Endothelial cell of umbilical vein (primary cell): Measurements from ENCODE around the gene ATG4D. TPM values are rescaled to one million over a fixed set of nuclear protein-coding genes. Genes with fewer than 3 reads are reported as not detected.

Experiments
- BruUV-seq: library from RNA; stranded (reverse); fragments of 400-500 nt; replicated peaks from 2 replicates; lab custom pipeline; 2021; lab: Mats Ljungman, UMichigan
- CTCF ChIA-PET: fragments of 300-600, 350-600 bp; sonication (Branson Sonifier 250); formaldehyde crosslinking; loops from one replicate; lab custom pipeline; 2021; ENCODE audit warnings: antibody characterized with exemption, inconsistent platforms; lab: Charles Lee
- POLR2A ChIA-PET: fragments of 300-600, 350-600 bp; sonication (Branson Sonifier 250); formaldehyde crosslinking; loops from one replicate; lab custom pipeline; 2021; ENCODE audit warnings: antibody characterized with exemption, inconsistent platforms; lab: Charles Lee
- DNase-seq: peaks from one replicate; pipeline ENCODE4 v3.0.0-alpha.2; 2011; ENCODE audit warnings: low read depth, low spot score
- FAIRE-seq: peaks from 2 replicates; lab custom pipeline; 2011; peaks lifted over from hg19 to GRCh38; lab: Jason Lieb, UNC
- H2AFZ ChIP-seq: 2 replicates; pipeline ENCODE4 v1.6.0; 2012; ENCODE audit warnings: low read depth, low read length, control low read depth, inconsistent platforms
- H3K27ac ChIP-seq: 2 replicates; pipeline ENCODE4 v1.5.1; 2011; ENCODE audit warnings: low read depth, mild to moderate bottlenecking, control low read depth, low read length, moderate library complexity; ENCODE audit not compliant: insufficient read depth
- H3K27me3 ChIP-seq, 2 experiments: 2 replicates each; pipeline versions ENCODE4 v1.6.0 to v1.6.1; 2011; ENCODE audit warnings: low read length in 2 of 2, mixed read lengths in 1 of 2; ENCODE audit not compliant: control insufficient read depth in 2 of 2, insufficient read depth in 2 of 2
- H3K36me3 ChIP-seq, 2 experiments: 2 replicates in 1 of 2; 3 replicates in 1 of 2; pipeline ENCODE4 v1.5.1; 2011; ENCODE audit warnings: low read length in 2 of 2, mild to moderate bottlenecking in 1 of 2, moderate library complexity in 1 of 2; ENCODE audit not compliant: control insufficient read depth in 2 of 2, insufficient read depth in 2 of 2; ENCODE audit errors: extremely low read depth in 1 of 2
- H3K4me1 ChIP-seq: 3 replicates; pipeline ENCODE4 v1.5.1; 2011; ENCODE audit warnings: mild to moderate bottlenecking, low read length; ENCODE audit not compliant: control insufficient read depth, insufficient read depth; ENCODE audit errors: extremely low read depth
- H3K4me2 ChIP-seq: 2 replicates; pipeline ENCODE4 v1.6.1; 2011; ENCODE audit warnings: low read length, control low read depth, mixed read lengths; ENCODE audit not compliant: insufficient read depth
- H3K4me3 ChIP-seq, 3 experiments: fragments of 200-600 bp in 1 of 3; sonication (generic), shearing (Covaris generic) in 1 of 3; replicated peaks in 1 of 3; 2 replicates each; pipeline ENCODE4 v1.5.1; 2011 to 2016; ENCODE audit warnings: control low read depth in 3 of 3, low read length in 3 of 3, mild to moderate bottlenecking in 2 of 3, inconsistent platforms in 1 of 3, low read depth in 1 of 3, moderate library complexity in 1 of 3; ENCODE audit not compliant: insufficient read depth in 1 of 3
- H3K79me2 ChIP-seq: 2 replicates; pipeline ENCODE4 v1.6.0; 2012; ENCODE audit warnings: low read length, inconsistent platforms; ENCODE audit not compliant: control insufficient read depth, insufficient read depth
- H3K9ac ChIP-seq: replicated peaks from 2 replicates; pipeline ENCODE3; 2011; ENCODE audit warnings: low read length, control low read depth; ENCODE audit not compliant: insufficient read depth; ENCODE audit errors: extremely low read depth
- H3K9me1 ChIP-seq: replicated peaks from 3 replicates; pipeline ENCODE4 v1.6.0; 2011; ENCODE audit warnings: mild to moderate bottlenecking, low read length; ENCODE audit not compliant: control insufficient read depth, insufficient read depth; ENCODE audit errors: extremely low read depth
- H3K9me3 ChIP-seq: replicated peaks from 2 replicates; pipeline ENCODE4 v1.5.1; 2012; ENCODE audit warnings: low read length, inconsistent platforms; ENCODE audit not compliant: control insufficient read depth, insufficient read depth
- H4K20me1 ChIP-seq: replicated peaks from 2 replicates; pipeline ENCODE3; 2011; ENCODE audit warnings: mild to moderate bottlenecking, low read length; ENCODE audit not compliant: control insufficient read depth, insufficient read depth; ENCODE audit errors: extremely low read depth
- EZH2 ChIP-seq: IDR thresholded peaks from 2 replicates; pipeline ENCODE4 v1.6.1; 2012; ENCODE audit warnings: borderline replicate concordance, low read depth, mild to moderate bottlenecking, moderate library complexity, low read length, inconsistent platforms; ENCODE audit not compliant: severe bottlenecking
- FOS ChIP-seq: IDR thresholded peaks from 2 replicates; pipeline ENCODE4 v1.6.1; 2011; ENCODE audit warnings: mild to moderate bottlenecking, low read length, moderate library complexity, borderline replicate concordance; ENCODE audit not compliant: insufficient read depth
- MYC ChIP-seq: IDR thresholded peaks from one replicate; pipeline ENCODE4 v1.6.1; 2011; ENCODE audit warnings: mild to moderate bottlenecking, low read depth, low read length
- POLR2A ChIP-seq: IDR thresholded peaks from 2 replicates; pipeline ENCODE4 v1.6.1; 2012; ENCODE audit warnings: low read depth, mild to moderate bottlenecking, control low read depth, low read length
- POLR2AphosphoS5 ChIP-seq: IDR thresholded peaks from 2 replicates; pipeline ENCODE4 v1.6.1; 2012; ENCODE audit warnings: low read depth, mild to moderate bottlenecking, control low read depth, low read length, moderate library complexity; ENCODE audit not compliant: insufficient read depth
- dilution Hi-C: fragments of 300-500 bp; cut with MboI; formaldehyde crosslinking; loops from one replicate; pipeline ENCODE4 v1.15.0; 2019; ENCODE audit warnings: low sequenced_read_pairs; ENCODE audit not compliant: extremely low pct_ligation_motif_present
- intact Hi-C: fragments of 100-400 bp; cut with micrococcal nuclease; formaldehyde crosslinking; loops from one replicate; pipeline ENCODE4 v1.10.0; 2022
- polyA plus RNA-seq, 4 experiments: library from polyadenylated mRNA; depleted of rRNA in 3 of 4; stranded (reverse) in 3 of 4; unstranded in 1 of 4; fragments of >200 nt; gene quantifications; 2 replicates each; pipeline versions ENCODE4 v1.2.1 to v1.2.3, GENCODE V29; 2011 to 2012; ENCODE audit warnings: missing spikeins in 1 of 4
- total RNA-seq: library from RNA; stranded (reverse); gene quantifications from 2 replicates; pipeline ENCODE4 v1.2.3, GENCODE V29; 2021

ATG4D gene
- total and polyA plus RNA-seq, 2 donors (not counting 3 experiments of a cell fraction or from before 2014, with no cell fraction given): 19.8 to 24.9 TPM

DNA sequence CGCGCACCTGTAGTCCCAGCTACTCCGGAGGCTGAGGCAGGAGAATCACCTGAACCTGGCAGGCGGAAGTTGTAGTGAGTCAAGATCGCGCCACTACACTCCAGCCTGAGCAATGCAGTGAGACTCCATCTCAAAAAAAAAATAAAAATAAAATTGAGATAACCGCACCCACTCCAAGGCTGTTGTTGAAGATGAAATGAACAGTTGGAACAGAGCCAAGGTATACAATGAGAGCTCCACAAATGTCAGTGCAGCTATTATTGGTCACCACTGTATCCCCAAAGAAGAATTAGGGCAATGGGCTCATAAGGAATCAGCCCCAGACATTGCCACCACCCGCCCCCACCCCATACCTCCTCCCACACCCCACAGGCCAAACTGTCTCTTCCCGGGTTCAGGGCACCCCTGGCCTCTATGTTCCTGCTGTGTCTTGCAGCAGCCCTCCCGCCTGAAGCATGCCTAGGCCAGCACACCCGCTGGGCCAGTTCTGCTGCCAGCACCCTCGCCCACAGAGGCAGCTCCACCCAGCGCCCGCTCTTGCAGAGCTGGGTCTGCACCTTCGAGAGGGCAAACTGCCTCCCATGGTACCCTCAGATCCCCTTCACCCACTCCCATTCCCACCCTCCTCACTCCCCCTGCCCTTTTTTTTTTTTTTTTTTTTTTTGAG lies 22.9 kb upstream of the ATG4D start:
- Histone ChIP-seq H3K79me2 (no peaks in the 10 kb centered on the region), H4K20me1 (no peaks in the 10 kb centered on the region), H3K27me3 (peaks cover 29 to 40% of the 10 kb centered on the region in 2 experiments), H3K9me3 (no peaks in the 10 kb centered on the region), H3K9me1 (no peaks in the 10 kb centered on the region), H2AFZ (no peak overlapping the region), H3K27ac (no peak overlapping the region), H3K4me2 (no peak overlapping the region), H3K36me3 (no peaks in the 10 kb centered on the region), H3K4me3 (no peak overlapping the region), H3K4me1 (peaks cover 2% of the 10 kb centered on the region), H3K9ac (no peak overlapping the region)
- no peak for TF ChIP-seq POLR2A
- no peak for TF ChIP-seq POLR2AphosphoS5
- TF ChIP-seq FOS: no peak
- dilution Hi-C loops (no loop called here), intact Hi-C loops (no loop called here)
- DNase-seq: no peak
- FAIRE-seq: no peak
- BruUV-seq: no TSS peak
- ChIA-PET CTCF (interaction anchor here (1.0 to 2.2 kb wide), 4 partner anchors 15 to 179 kb away, joined by 3 to 6 read pairs (median 4); no protein-coding TSS in a partner anchor), POLR2A (no interaction called here)

GRCh38 chr19:10521461-10522171 lies 22.1 kb upstream of the ATG4D start:
- CTCF ChIA-PET: interaction anchor here (1.0 to 2.8 kb wide), 6 partner anchors 14 to 178 kb away, joined by 3 to 13 read pairs (median 6); no protein-coding TSS in a partner anchor
- H3K9ac ChIP-seq: no peak overlapping the region
- no peaks in the 10 kb centered on the region for H3K79me2 ChIP-seq
- H4K20me1 ChIP-seq: no peaks in the 10 kb centered on the region
- no peak overlapping the region for H3K4me2 ChIP-seq
- H3K36me3 ChIP-seq: no peaks in the 10 kb centered on the region
- H3K27me3 ChIP-seq: peaks cover 24 to 33% of the 10 kb centered on the region in 2 experiments
- FAIRE-seq (no peak), DNase-seq (no peak)
- no peak overlapping the region for H3K4me3 ChIP-seq
- H2AFZ ChIP-seq: no peak overlapping the region
- POLR2A ChIA-PET: no interaction called here
- no peaks in the 10 kb centered on the region for H3K9me1 ChIP-seq
- no TSS peak for BruUV-seq
- intact Hi-C loops: no loop called here
- dilution Hi-C loops: no loop called here
- peaks cover 2% of the 10 kb centered on the region for H3K4me1 ChIP-seq
- no peaks in the 10 kb centered on the region for H3K9me3 ChIP-seq
- no peak overlapping the region for H3K27ac ChIP-seq
- TF ChIP-seq MYC: no peak
- no peak for TF ChIP-seq FOS
- TF ChIP-seq POLR2AphosphoS5: no peak
- no peak for TF ChIP-seq POLR2A
- no peak for TF ChIP-seq EZH2
